HEK293 (cell line): ENCODE data around the gene LDLRAD4.

Experiments
- CTCF ChIA-PET: fragments of 350-600 bp; formaldehyde crosslinking; extraction: SDS; loops from one replicate; lab custom pipeline; 2021; ENCODE audit warnings: antibody characterized with exemption; lab: Yijun Ruan, JAX
- POLR2A ChIA-PET: fragments of 300-600 bp; formaldehyde crosslinking; extraction: SDS; loops from one replicate; lab custom pipeline; 2020; ENCODE audit warnings: antibody characterized with exemption, inconsistent platforms; lab: Yijun Ruan, JAX
- H3K27ac ChIP-seq: fragments of 200-500 bp; sonication (Bioruptor generic); 2 replicates; pipeline ENCODE4 v1.5.1; 2014; ENCODE audit warnings: low read depth, low read length, control low read depth, inconsistent platforms; ENCODE audit errors: extremely low read depth
- H3K36me3 ChIP-seq, 2 experiments: fragments of 200-500 bp in 1 of 2; sonication (Bioruptor generic) in 1 of 2; 1 replicate in 1 of 2; 2 replicates in 1 of 2; pipeline ENCODE4 v1.5.1; 2014 to 2017; ENCODE audit warnings: inconsistent platforms in 2 of 2, low read length in 2 of 2; ENCODE audit not compliant: control insufficient read depth in 2 of 2, insufficient read depth in 1 of 2
- H3K4me1 ChIP-seq: fragments of 200-500 bp; sonication (Bioruptor generic); 2 replicates; pipeline ENCODE4 v1.5.1; 2014; ENCODE audit warnings: mild to moderate bottlenecking, low read length, inconsistent platforms; ENCODE audit not compliant: control insufficient read depth, insufficient read depth
- H3K4me3 ChIP-seq: 2 replicates; pipeline ENCODE4 v1.5.1; 2011; ENCODE audit warnings: low read depth, mild to moderate bottlenecking, control low read depth, low read length, moderate library complexity
- H3K9me3 ChIP-seq: fragments of 200-500 bp; sonication (Bioruptor generic); 2 replicates; pipeline ENCODE4 v1.5.1; 2014; ENCODE audit warnings: low read depth, low read length, inconsistent platforms; ENCODE audit not compliant: control insufficient read depth, insufficient read depth
- EGR2 ChIP-seq: fragments of 450-650 bp; formaldehyde crosslinking; IDR thresholded peaks from 2 replicates; pipeline ENCODE4 v1.5.1; 2016; ENCODE audit warnings: low read depth, missing biosample characterization, missing genetic modification characterization
- ELK4 ChIP-seq: IDR thresholded peaks from 2 replicates; pipeline ENCODE4 v1.6.1; 2011; ENCODE audit warnings: mild to moderate bottlenecking, low read depth, low read length, borderline replicate concordance
- HIC1 ChIP-seq: fragments of 450-650 bp; formaldehyde crosslinking; IDR thresholded peaks from 2 replicates; pipeline ENCODE4 v1.5.1; 2016; ENCODE audit warnings: missing biosample characterization, missing genetic modification characterization
- KLF7 ChIP-seq: fragments of 450-650 bp; formaldehyde crosslinking; IDR thresholded peaks from 2 replicates; pipeline ENCODE4 v1.5.1; 2016; ENCODE audit warnings: missing biosample characterization, missing genetic modification characterization, borderline replicate concordance
- MYNN ChIP-seq: fragments of 450-650 bp; formaldehyde crosslinking; IDR thresholded peaks from 2 replicates; pipeline ENCODE4 v1.5.1; 2016; ENCODE audit warnings: missing biosample characterization, missing genetic modification characterization, borderline replicate concordance
- MZF1 ChIP-seq: fragments of 450-650 bp; formaldehyde crosslinking; IDR thresholded peaks from 2 replicates; pipeline ENCODE4 v1.5.1; 2017; ENCODE audit warnings: missing biosample characterization, missing genetic modification characterization, borderline replicate concordance
- OSR2 ChIP-seq: fragments of 450-650 bp; formaldehyde crosslinking; IDR thresholded peaks from 2 replicates; pipeline ENCODE4 v1.5.1; 2016; ENCODE audit warnings: missing biosample characterization, missing genetic modification characterization
- PRDM1 ChIP-seq: fragments of 450-650 bp; formaldehyde crosslinking; IDR thresholded peaks from 2 replicates; pipeline ENCODE4; 2016; ENCODE audit warnings: missing biosample characterization, missing genetic modification characterization
- PRDM4 ChIP-seq: fragments of 450-650 bp; formaldehyde crosslinking; IDR thresholded peaks from 2 replicates; pipeline ENCODE4 v1.5.1; 2017; ENCODE audit warnings: missing biosample characterization, missing genetic modification characterization
- PRDM6 ChIP-seq: fragments of 450-650 bp; formaldehyde crosslinking; IDR thresholded peaks from 2 replicates; pipeline ENCODE4 v1.5.1; 2017; ENCODE audit warnings: missing biosample characterization, missing genetic modification characterization
- SCRT2 ChIP-seq: fragments of 450-650 bp; formaldehyde crosslinking; IDR thresholded peaks from 2 replicates; pipeline ENCODE4 v1.5.1; 2016; ENCODE audit warnings: missing biosample characterization, missing genetic modification characterization
- TRIM28 ChIP-seq: IDR thresholded peaks from 2 replicates; pipeline ENCODE4 v1.6.1; 2011; ENCODE audit warnings: low read length, control low read depth, borderline replicate concordance
- WT1 ChIP-seq: fragments of 450-650 bp; formaldehyde crosslinking; IDR thresholded peaks from 2 replicates; pipeline ENCODE4 v1.5.1; 2016; ENCODE audit warnings: missing biosample characterization, missing genetic modification characterization
- ZBTB17 ChIP-seq: fragments of 450-650 bp; formaldehyde crosslinking; IDR thresholded peaks from 2 replicates; pipeline ENCODE4 v1.5.1; 2016; ENCODE audit warnings: missing biosample characterization, missing genetic modification characterization
- ZEB2 ChIP-seq: fragments of 450-650 bp; formaldehyde crosslinking; IDR thresholded peaks from 2 replicates; pipeline ENCODE4 v1.5.1; 2016; ENCODE audit warnings: missing biosample characterization, missing genetic modification characterization
- ZNF138 ChIP-seq: fragments of 450-650 bp; formaldehyde crosslinking; IDR thresholded peaks from 2 replicates; pipeline ENCODE4 v1.5.1; 2016; ENCODE audit warnings: missing biosample characterization, missing genetic modification characterization, borderline replicate concordance
- ZNF23 ChIP-seq: fragments of 450-650 bp; formaldehyde crosslinking; IDR thresholded peaks from 2 replicates; pipeline ENCODE4 v1.5.1; 2016; ENCODE audit warnings: missing biosample characterization, missing genetic modification characterization, borderline replicate concordance
- ZNF350 ChIP-seq: fragments of 450-650 bp; formaldehyde crosslinking; IDR thresholded peaks from 2 replicates; pipeline ENCODE4 v1.5.0; 2017; ENCODE audit warnings: missing biosample characterization, mild to moderate bottlenecking, missing genetic modification characterization
- ZNF510 ChIP-seq: fragments of 450-650 bp; formaldehyde crosslinking; IDR thresholded peaks from 2 replicates; pipeline ENCODE4 v1.5.1; 2018; ENCODE audit warnings: mild to moderate bottlenecking, missing genetic modification characterization, missing biosample characterization; ENCODE audit not compliant: insufficient replicate concordance
- ZNF529 ChIP-seq: fragments of 450-650 bp; formaldehyde crosslinking; IDR thresholded peaks from 2 replicates; pipeline ENCODE4 v1.5.1; 2017; ENCODE audit warnings: missing genetic modification characterization, missing biosample characterization; ENCODE audit not compliant: insufficient replicate concordance
- ZNF585B ChIP-seq: fragments of 450-650 bp; formaldehyde crosslinking; IDR thresholded peaks from 2 replicates; pipeline ENCODE4 v1.5.1; 2016; ENCODE audit warnings: missing biosample characterization, missing genetic modification characterization
- ZNF610 ChIP-seq: fragments of 450-650 bp; formaldehyde crosslinking; IDR thresholded peaks from 2 replicates; pipeline ENCODE4 v1.5.1; 2016; ENCODE audit warnings: missing biosample characterization, missing genetic modification characterization, borderline replicate concordance
- ZNF704 ChIP-seq: fragments of 450-650 bp; formaldehyde crosslinking; IDR thresholded peaks from 2 replicates; pipeline ENCODE4 v1.5.1; 2016; ENCODE audit warnings: missing biosample characterization, missing genetic modification characterization
- ZNF768 ChIP-seq: fragments of 450-650 bp; formaldehyde crosslinking; IDR thresholded peaks from 2 replicates; pipeline ENCODE4 v1.5.1; 2018; ENCODE audit warnings: missing biosample characterization, mild to moderate bottlenecking, missing genetic modification characterization
- ZNF776 ChIP-seq: fragments of 450-650 bp; formaldehyde crosslinking; IDR thresholded peaks from 2 replicates; pipeline ENCODE4 v1.5.0; 2017; ENCODE audit warnings: missing biosample characterization, missing genetic modification characterization, borderline replicate concordance
- ZSCAN23 ChIP-seq: fragments of 450-650 bp; formaldehyde crosslinking; IDR thresholded peaks from 2 replicates; pipeline ENCODE4 v1.5.1; 2016; ENCODE audit warnings: missing biosample characterization, missing genetic modification characterization
- ZSCAN30 ChIP-seq: fragments of 450-650 bp; IDR thresholded peaks from 2 replicates; pipeline ENCODE4 v1.5.1; 2018; ENCODE audit warnings: missing biosample characterization, mild to moderate bottlenecking, missing genetic modification characterization, moderate library complexity

Gene LDLRAD4

GRCh38 chr18:13292736-13293135 is 74.2 kb downstream of the LDLRAD4 start:
- TF ChIP-seq SCRT2 (tag by site-specific recombination) (no peak), OSR2 (tag by site-specific recombination) (no peak), ZNF138 (no peak), ZEB2 (no peak), MYNN (no peak), ZSCAN30 (tag by site-specific recombination) (no peak), ZNF510 (no peak), ZNF610 (tag by site-specific recombination) (no peak), ZNF768 (no peak), MZF1 (tag by site-specific recombination) (no peak), ZNF704 (tag by site-specific recombination) (no peak), HIC1 (tag by site-specific recombination) (no peak), ZNF23 (tag by site-specific recombination) (no peak)
- no peak overlapping the region for H3K4me3 ChIP-seq
- H3K4me1 ChIP-seq: no peaks in the 10 kb centered on the region
- no peaks in the 10 kb centered on the region for H3K36me3 ChIP-seq
- CTCF ChIA-PET: no interaction called here
- no peaks in the 10 kb centered on the region for H3K9me3 ChIP-seq
- POLR2A ChIA-PET: no interaction called here
- H3K27ac ChIP-seq: no peak overlapping the region

- POLR2A ChIA-PET: no interaction called here
Observed at GRCh38 chr18:13294309-13294708, 75.7 kb downstream of the LDLRAD4 start.

More at GRCh38 chr18:13294309-13294708, 75.7 kb downstream of the LDLRAD4 start:
- TF ChIP-seq PRDM4 (tag by site-specific recombination) (no peak), PRDM6 (tag by site-specific recombination) (no peak), PRDM1 (no peak), ZSCAN23 (tag by site-specific recombination) (no peak), ZNF529 (tag by site-specific recombination) (no peak), TRIM28 (no peak), ZNF776 (tag by site-specific recombination) (no peak), KLF7 (tag by site-specific recombination) (no peak), ZNF350 (tag by site-specific recombination) (no peak), EGR2 (no peak), ZBTB17 (tag by site-specific recombination) (no peak), ELK4 (no peak), ZNF585B (tag by site-specific recombination) (no peak), WT1 (tag by site-specific recombination) (no peak)
- TF ChIP-seq, all 188 proteins: peak for 0
- H3K4me3 ChIP-seq: no peak overlapping the region
- CTCF ChIA-PET: no interaction called here
- no peaks in the 10 kb centered on the region for H3K9me3 ChIP-seq
- H3K4me1 ChIP-seq: no peaks in the 10 kb centered on the region
- H3K36me3 ChIP-seq: no peaks in the 10 kb centered on the region
- H3K27ac ChIP-seq: no peak overlapping the region
